GM18951 (cell line): ENCODE results near the gene NDUFS6.

Experiments used
- POLR2A ChIP-seq: IDR thresholded peaks from 4 replicates; pipeline ENCODE4 v1.6.1; 2011; ENCODE audit warnings: mild to moderate bottlenecking; ENCODE audit not compliant: insufficient read length, insufficient read depth; ENCODE audit errors: extremely low read depth
- in situ Hi-C: fragments of 300-500 bp; cut with MboI; formaldehyde crosslinking; loops from one replicate; pipeline ENCODE4 v1.12.0; 2022; ENCODE audit warnings: low sequenced_read_pairs, mixed read lengths, inconsistent platforms; ENCODE audit not compliant: unreplicated experiment

NDUFS6 gene

GRCh38 chr5:1847056-1847455, 45.8 kb downstream of the NDUFS6 start:
- in situ Hi-C loops: no loop called here
- TF ChIP-seq POLR2A: no peak

GRCh38 chr5:1847611-1848010, 46.4 kb downstream of the NDUFS6 start:
- in situ Hi-C loops: no loop called here

GRCh38 chr5:1850324-1851154, 49.3 kb downstream of the NDUFS6 start:
- TF ChIP-seq POLR2A: no peak
- in situ Hi-C loops: no loop called here

More at GRCh38 chr5:1847611-1848010, 46.4 kb downstream of the NDUFS6 start:
- no peak for TF ChIP-seq POLR2A

GRCh38 chr5:1851290-1851934, 50.2 kb downstream of the NDUFS6 start:
- in situ Hi-C loops: no loop called here

GRCh38 chr5:1852324-1852947, 51.2 kb downstream of the NDUFS6 start:
- in situ Hi-C loops: no loop called here
- no peak for TF ChIP-seq POLR2A

More at GRCh38 chr5:1851290-1851934, 50.2 kb downstream of the NDUFS6 start:
- TF ChIP-seq POLR2A: no peak

GRCh38 chr5:1853531-1853930, 52.3 kb downstream of the NDUFS6 start:
- no peak for TF ChIP-seq POLR2A

GRCh38 chr5:1855075-1855474, 53.9 kb downstream of the NDUFS6 start:
- in situ Hi-C loops: no loop called here
- TF ChIP-seq POLR2A: no peak

More at GRCh38 chr5:1853531-1853930, 52.3 kb downstream of the NDUFS6 start:
- in situ Hi-C loops: no loop called here

- in situ Hi-C loops: no loop called here
- TF ChIP-seq POLR2A: no peak
These were observed 54.4 kb downstream of the NDUFS6 start for GRCh38 chr5:1855596-1855995.

- in situ Hi-C loops: no loop called here
- TF ChIP-seq POLR2A: no peak
These were observed 55.5 kb downstream of the NDUFS6 start for GRCh38 chr5:1856596-1857255.

- in situ Hi-C loops: no loop called here
These were observed 56.0 kb downstream of the NDUFS6 start for GRCh38 chr5:1857256-1857600.

GRCh38 chr5:1858436-1858835, 57.2 kb downstream of the NDUFS6 start:
- in situ Hi-C loops: no loop called here
- TF ChIP-seq POLR2A: no peak

More at GRCh38 chr5:1857256-1857600, 56.0 kb downstream of the NDUFS6 start:
- TF ChIP-seq POLR2A: no peak

- in situ Hi-C loops: no loop called here
- no peak for TF ChIP-seq POLR2A
These were observed 57.9 kb downstream of the NDUFS6 start for GRCh38 chr5:1859099-1859498.

GRCh38 chr5:1860021-1860610, 58.9 kb downstream of the NDUFS6 start:
- TF ChIP-seq POLR2A: no peak
- in situ Hi-C loops: no loop called here

- no peak for TF ChIP-seq POLR2A
- in situ Hi-C loops: no loop called here
These were observed 59.7 kb downstream of the NDUFS6 start for GRCh38 chr5:1860949-1861348.
